ENCODE results near the gene IL25.

Gene IL25

GRCh38 chr14:23351681-23352505 lies 20.7 kb upstream of the IL25 start:
- TF ChIP-seq ZC3H10 (CRISPR knock-in tag; IDR thresholded peaks at IDR 0.05) (no peak), PPARA (CRISPR knock-in tag; IDR thresholded peaks at IDR 0.05; ENCODE audit: borderline replicate concordance) (no peak), GLIS3 (CRISPR knock-in tag; IDR thresholded peaks at IDR 0.05) (no peak), CREB5 (CRISPR knock-in tag; IDR thresholded peaks at IDR 0.05; ENCODE audit: low read depth) (no peak)
- TF ChIP-seq, protein P1, sequence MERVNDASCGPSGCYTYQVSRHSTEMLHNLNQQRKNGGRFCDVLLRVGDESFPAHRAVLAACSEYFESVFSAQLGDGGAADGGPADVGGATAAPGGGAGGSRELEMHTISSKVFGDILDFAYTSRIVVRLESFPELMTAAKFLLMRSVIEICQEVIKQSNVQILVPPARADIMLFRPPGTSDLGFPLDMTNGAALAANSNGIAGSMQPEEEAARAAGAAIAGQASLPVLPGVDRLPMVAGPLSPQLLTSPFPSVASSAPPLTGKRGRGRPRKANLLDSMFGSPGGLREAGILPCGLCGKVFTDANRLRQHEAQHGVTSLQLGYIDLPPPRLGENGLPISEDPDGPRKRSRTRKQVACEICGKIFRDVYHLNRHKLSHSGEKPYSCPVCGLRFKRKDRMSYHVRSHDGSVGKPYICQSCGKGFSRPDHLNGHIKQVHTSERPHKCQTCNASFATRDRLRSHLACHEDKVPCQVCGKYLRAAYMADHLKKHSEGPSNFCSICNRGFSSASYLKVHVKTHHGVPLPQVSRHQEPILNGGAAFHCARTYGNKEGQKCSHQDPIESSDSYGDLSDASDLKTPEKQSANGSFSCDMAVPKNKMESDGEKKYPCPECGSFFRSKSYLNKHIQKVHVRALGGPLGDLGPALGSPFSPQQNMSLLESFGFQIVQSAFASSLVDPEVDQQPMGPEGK (CRISPR knock-in tag; IDR thresholded peaks at IDR 0.05; ENCODE audit: borderline replicate concordance), result 0 out of 2 replicates have a peak, but pooled peaks have one; percentile 28
- peak; percentile 58 for ATAC-seq

- peak; percentile 98 for ATAC-seq
- TF ChIP-seq, protein P1 (CRISPR knock-in tag; IDR thresholded peaks at IDR 0.05; ENCODE audit: borderline replicate concordance), result 0 out of 2 replicates have a peak, but pooled peaks have one; percentile 5
- no peak for TF ChIP-seq ZFP30 (CRISPR knock-in tag; IDR thresholded peaks at IDR 0.05)
Measured at GRCh38 chr14:23352506-23353432, 19.8 kb upstream of the IL25 start, which contains the start of gene SLC22A17. TSS of gene SLC22A17 (minus strand) at chr14:23352887.

DNA sequence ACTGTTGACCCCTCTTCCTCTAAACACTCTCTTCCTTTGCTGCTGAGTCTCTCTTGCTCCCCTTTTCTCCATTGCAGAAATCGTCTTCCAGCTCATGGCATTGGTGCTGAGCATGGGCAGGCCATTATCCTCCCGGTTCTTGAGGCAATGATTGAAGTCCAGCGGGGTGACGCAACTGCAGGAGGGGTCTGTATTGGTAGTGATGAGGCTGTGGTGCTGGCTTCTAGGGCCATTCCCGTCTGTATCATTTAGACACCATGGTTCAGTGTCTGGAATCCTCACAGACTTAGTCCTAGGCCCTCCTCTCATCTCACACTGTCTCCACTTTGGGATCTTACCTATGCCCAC lies 19.2 kb upstream of the IL25 start:
- no peak for TF ChIP-seq ARNTL (CRISPR knock-in tag; IDR thresholded peaks at IDR 0.05; ENCODE audit: borderline replicate concordance, low read depth)
- TF ChIP-seq, protein P1 (CRISPR knock-in tag; IDR thresholded peaks at IDR 0.05; ENCODE audit: borderline replicate concordance), result no peak
- no peak for TF ChIP-seq CSDC2 (CRISPR knock-in tag; IDR thresholded peaks at IDR 0.05)
- no peak for TF ChIP-seq ESRRG (CRISPR knock-in tag; IDR thresholded peaks at IDR 0.05)
- no peak for TF ChIP-seq GLIS3 (CRISPR knock-in tag; IDR thresholded peaks at IDR 0.05)
- no peak for TF ChIP-seq ZC3H10 (CRISPR knock-in tag; IDR thresholded peaks at IDR 0.05)
- TF ChIP-seq CREB5 (CRISPR knock-in tag; IDR thresholded peaks at IDR 0.05; ENCODE audit: low read depth), result no peak
- TF ChIP-seq POU6F1 (CRISPR knock-in tag; IDR thresholded peaks at IDR 0.05; ENCODE audit: borderline replicate concordance, low read depth), result no peak
- no peak for TF ChIP-seq ZNF70 (CRISPR knock-in tag; IDR thresholded peaks at IDR 0.05)
- no peak for TF ChIP-seq OSR1 (CRISPR knock-in tag; IDR thresholded peaks at IDR 0.05)
- no peak for TF ChIP-seq ISL1 (CRISPR knock-in tag; IDR thresholded peaks at IDR 0.05)
- TF ChIP-seq ZNF565 (CRISPR knock-in tag; conservative IDR thresholded peaks at IDR 0.05; ENCODE audit: low read depth), result no peak
- TF ChIP-seq ZNF8 (CRISPR knock-in tag; IDR thresholded peaks at IDR 0.05), result no peak
- TF ChIP-seq TOX (CRISPR knock-in tag; IDR thresholded peaks at IDR 0.05; ENCODE audit: borderline replicate concordance), result no peak
- no peak for TF ChIP-seq SNAI2 (CRISPR knock-in tag; IDR thresholded peaks at IDR 0.05)
- TF ChIP-seq RARB (CRISPR knock-in tag; IDR thresholded peaks at IDR 0.05), result no peak
- TF ChIP-seq, protein P2, sequence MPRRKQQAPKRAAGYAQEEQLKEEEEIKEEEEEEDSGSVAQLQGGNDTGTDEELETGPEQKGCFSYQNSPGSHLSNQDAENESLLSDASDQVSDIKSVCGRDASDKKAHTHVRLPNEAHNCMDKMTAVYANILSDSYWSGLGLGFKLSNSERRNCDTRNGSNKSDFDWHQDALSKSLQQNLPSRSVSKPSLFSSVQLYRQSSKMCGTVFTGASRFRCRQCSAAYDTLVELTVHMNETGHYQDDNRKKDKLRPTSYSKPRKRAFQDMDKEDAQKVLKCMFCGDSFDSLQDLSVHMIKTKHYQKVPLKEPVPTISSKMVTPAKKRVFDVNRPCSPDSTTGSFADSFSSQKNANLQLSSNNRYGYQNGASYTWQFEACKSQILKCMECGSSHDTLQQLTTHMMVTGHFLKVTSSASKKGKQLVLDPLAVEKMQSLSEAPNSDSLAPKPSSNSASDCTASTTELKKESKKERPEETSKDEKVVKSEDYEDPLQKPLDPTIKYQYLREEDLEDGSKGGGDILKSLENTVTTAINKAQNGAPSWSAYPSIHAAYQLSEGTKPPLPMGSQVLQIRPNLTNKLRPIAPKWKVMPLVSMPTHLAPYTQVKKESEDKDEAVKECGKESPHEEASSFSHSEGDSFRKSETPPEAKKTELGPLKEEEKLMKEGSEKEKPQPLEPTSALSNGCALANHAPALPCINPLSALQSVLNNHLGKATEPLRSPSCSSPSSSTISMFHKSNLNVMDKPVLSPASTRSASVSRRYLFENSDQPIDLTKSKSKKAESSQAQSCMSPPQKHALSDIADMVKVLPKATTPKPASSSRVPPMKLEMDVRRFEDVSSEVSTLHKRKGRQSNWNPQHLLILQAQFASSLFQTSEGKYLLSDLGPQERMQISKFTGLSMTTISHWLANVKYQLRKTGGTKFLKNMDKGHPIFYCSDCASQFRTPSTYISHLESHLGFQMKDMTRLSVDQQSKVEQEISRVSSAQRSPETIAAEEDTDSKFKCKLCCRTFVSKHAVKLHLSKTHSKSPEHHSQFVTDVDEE (CRISPR knock-in tag; IDR thresholded peaks at IDR 0.05), result no peak
- TF ChIP-seq TCF4 (CRISPR knock-in tag; IDR thresholded peaks at IDR 0.05; ENCODE audit: borderline replicate concordance), result no peak
- ATAC-seq, result no peak
